Measurements from ENCODE around the gene GRM2. TPM values are rescaled to one million over a fixed set of nuclear protein-coding genes. Genes with fewer than 3 reads are reported as not detected.

Gene GRM2
- polyA plus RNA-seq, 1 donor, result 0.52 TPM

- DNase-seq, result no peak
These were observed 26.7 kb upstream of the GRM2 start for GRCh38 chr3:51680196-51680595.

DNA sequence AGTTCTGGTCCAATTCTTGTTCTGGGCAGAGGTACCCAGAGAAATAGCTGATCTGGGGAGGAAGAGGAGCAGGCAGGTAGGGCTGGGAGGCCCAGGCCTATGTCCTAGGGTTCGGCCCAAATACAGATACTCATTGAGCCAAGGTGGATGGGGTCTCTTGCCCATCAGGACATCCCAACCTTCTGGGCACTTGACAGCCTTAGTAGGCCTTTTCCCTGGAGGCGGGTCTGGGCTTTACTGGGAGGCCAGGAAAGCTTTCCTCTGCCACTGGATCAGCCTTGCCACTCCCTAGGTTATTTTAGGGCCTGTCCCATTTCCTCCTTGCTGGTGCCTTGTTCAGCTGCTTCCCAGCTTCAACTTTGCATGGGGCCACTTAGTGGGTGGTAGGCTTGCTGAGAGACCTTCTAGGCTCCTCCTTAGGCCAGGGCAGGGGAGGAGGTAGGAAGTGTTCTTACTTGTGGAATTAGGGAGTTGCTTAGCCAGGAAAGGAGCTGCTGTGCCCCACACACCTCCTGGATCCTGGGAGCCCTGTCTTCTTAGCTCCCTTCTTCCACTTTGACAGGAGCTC, 26.1 kb upstream of the GRM2 start:
- no peak for DNase-seq

DNA sequence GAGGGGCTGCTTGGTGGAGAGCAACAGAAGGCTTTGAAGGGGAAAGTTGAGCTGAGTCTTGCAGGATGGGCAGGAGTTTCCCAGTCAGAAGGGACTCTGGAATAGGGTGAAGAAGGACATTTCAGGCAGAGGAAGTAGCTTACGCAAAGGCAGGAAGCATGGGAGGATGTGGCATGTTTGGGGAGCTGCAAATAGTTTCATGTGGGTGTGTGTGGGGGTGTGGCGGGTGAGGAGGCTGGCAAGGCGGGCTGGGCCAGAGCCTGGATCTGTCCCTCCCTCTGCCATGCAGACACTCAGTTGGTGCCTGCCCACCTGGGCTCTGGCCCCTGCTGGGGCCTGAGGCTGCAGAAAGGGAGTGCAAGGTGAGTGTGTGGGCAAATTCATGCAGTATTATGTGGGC, 25.4 kb upstream of the GRM2 start:
- DNase-seq, result no peak

GRCh38 chr3:51682079-51682478, 24.8 kb upstream of the GRM2 start:
- DNase-seq, result peak; percentile 73

DNA sequence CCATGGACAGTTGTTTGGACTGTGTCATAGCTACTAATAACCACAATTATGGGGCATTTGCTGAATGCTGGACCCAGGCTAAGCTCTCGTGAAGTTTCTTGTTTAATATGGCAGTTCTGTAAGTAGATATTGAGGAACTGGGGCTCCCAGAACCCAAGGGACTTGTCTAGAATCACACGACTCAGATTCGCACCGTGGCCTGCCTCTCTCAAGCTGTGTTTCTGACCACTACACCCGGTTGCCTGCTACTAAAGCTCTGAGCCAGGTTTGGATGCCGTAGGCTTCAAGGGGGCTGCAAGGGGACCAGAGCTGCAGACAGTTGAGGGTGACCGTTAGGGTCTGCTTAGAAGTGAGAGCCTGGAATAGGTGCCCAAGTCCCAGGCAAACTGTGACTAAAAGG, 24.3 kb upstream of the GRM2 start:
- no peak for DNase-seq

DNA sequence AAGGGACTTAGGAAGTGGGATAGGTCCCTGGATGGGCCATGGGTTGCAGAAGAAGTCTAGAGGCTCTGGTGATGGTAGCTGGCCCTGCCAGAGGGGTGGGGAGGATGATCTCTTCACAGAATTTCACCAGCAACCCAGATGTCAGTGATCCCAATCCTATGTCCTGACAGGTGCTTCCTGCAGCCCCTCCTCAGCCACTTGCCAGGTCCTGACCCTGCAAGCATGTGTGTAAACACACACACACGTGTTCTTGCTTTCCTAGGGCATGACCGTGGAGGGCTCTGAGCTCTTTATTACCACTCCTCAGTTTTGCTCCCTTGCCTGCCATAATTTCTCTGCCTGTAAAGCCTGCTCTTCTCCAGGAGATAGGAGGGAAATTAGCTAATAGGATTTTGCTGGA, 23.3 kb upstream of the GRM2 start:
- no peak for DNase-seq

GRCh38 chr3:51684971-51685751, 21.7 kb upstream of the GRM2 start:
- DNase-seq, result no peak

DNA sequence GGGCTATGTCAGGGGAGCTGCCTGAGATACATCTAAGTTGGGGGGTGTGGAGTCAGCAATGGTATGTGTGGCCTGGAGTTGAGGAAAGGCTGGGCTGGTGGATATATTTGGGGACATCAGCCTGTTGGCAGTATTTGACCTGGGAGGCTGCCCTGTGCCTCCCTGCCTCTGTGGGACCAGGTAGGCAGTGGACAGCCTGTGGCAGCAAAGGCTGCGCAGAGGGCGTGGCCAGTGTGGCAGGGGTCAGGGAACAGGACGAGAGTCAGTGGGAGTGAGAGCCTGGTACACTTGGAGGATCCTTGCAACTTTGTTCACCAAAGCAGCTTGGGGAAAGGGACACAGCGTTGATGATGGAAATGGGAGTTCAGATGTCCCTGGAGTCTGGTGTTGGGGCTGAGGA, 20.8 kb upstream of the GRM2 start:
- DNase-seq, result no peak

DNA sequence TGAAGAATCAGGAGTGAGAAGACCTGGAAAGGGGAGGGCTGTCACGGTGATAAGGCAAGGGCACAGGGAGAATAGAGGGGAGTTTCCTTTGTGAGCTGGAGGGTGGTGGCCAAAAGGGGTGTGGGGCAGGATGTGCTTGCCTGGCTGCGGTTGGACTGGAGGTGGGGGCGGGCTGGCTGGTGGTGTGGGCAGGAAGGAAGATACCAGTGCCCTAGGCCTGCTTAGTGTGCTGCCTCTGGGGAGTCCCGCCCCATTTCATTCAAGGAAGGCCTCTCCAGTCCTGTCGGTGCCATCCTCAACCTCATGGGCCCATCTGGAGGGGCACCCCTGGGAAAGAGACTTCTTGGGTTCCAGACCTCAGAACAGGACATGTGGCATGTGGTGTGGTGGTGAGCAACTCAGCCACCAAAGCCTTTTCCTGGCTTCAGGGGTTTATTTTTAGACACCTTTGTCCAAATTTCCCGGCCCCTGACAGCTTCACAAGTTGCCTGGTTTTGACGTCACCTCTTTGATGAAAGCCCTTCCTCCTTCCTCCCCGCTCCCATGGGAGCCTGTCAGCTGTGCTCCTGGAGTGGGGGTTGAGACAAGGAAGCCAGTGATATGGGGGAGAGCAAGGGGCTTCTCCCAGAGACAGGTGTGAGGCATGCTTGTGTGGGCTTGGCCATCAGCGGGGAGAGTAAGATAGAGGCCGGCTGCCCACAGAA, 20.2 kb upstream of the GRM2 start:
- DNase-seq, result no peak

GRCh38 chr3:51687431-51688205, 19.2 kb upstream of the GRM2 start:
- DNase-seq, result no peak

GRCh38 chr3:51688206-51688600, 18.7 kb upstream of the GRM2 start:
- no peak for DNase-seq

DNA sequence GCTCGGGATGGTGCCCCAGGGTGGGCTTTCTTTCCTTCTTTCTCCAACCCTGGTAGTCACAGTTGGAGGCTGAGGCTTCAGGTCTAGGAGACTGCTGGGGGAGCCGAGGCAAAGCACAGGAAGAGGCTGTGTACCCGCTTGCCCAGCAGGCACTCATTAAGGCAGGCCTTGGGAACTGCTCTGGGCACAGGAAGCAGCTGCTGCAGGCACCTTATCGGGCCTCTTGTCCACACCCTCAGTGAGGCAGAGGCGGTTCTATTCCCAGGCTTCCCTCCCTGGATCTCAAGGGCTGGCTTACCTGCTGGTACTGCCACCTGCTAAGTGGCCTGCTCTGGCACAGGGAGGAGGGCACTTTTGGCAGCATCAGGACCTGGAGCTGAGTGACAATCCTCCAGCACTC, 15.8 kb upstream of the GRM2 start:
- DNase-seq, result no peak

GRCh38 chr3:51691949-51692348, 14.9 kb upstream of the GRM2 start:
- DNase-seq, result no peak

GRCh38 chr3:51692980-51693395, 13.9 kb upstream of the GRM2 start:
- no peak for DNase-seq

GRCh38 chr3:51696954-51697353, 9.9 kb upstream of the GRM2 start:
- DNase-seq, result no peak

DNA sequence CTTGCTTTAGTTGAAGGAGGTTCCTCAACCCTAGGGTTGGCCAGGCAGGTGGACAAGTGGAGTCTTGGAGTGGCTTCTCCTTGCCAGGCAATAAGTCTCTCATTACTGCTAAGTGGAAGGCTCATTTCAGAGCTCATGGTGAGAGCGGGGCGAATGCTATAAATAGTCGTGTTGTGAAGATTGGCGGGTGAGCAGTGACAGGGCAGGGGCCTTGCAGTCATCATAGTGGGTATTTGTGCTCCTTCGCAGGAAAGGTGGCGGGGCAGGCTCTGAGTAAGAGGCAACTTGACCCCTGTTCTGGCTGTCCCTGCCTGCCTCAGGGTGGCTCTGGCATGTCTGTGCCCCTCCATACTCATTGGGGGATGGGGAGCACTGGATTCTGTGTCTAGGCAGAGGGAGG, 8.7 kb upstream of the GRM2 start:
- no peak for DNase-seq

DNA sequence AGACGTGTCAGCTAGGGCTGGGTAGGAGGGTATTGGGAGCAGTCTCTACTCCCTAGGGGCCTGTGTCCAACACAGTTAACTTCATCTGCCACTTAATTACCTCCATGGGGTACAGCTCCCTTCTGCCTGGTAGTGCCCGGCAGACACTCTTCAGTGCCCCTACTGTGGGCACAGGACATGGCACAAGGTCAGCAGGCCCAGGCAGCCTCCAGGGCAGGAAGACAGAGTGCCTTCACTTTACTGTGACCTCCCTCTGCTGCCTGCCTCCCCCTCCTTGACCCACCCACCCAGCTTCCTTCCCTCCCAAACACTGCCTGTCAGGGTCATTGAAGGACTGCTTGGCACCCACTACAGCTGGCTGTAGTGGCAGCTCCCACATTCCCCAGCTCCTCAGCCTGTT, 6.5 kb upstream of the GRM2 start:
- no peak for DNase-seq

DNA sequence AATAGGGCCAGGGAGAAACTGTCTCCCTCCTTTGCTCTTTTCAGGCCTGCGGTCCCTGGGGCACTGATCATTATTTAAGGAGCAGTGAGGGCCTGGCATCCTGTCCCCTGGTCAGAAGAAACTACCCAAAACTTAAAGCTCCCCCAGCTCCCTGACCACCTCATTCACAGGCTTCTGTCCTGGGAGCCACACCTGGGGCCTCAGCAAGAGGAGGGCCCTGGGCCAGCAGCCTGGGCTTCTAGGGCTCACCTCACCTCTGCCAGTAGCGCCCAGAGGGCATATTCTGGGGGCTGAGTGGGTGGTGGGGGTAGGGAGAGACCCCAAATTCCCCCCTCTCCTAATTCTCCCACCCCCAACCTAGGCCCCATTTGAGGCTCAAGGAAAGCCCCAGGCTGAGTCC, 4.7 kb upstream of the GRM2 start:
- DNase-seq, result no peak

DNA sequence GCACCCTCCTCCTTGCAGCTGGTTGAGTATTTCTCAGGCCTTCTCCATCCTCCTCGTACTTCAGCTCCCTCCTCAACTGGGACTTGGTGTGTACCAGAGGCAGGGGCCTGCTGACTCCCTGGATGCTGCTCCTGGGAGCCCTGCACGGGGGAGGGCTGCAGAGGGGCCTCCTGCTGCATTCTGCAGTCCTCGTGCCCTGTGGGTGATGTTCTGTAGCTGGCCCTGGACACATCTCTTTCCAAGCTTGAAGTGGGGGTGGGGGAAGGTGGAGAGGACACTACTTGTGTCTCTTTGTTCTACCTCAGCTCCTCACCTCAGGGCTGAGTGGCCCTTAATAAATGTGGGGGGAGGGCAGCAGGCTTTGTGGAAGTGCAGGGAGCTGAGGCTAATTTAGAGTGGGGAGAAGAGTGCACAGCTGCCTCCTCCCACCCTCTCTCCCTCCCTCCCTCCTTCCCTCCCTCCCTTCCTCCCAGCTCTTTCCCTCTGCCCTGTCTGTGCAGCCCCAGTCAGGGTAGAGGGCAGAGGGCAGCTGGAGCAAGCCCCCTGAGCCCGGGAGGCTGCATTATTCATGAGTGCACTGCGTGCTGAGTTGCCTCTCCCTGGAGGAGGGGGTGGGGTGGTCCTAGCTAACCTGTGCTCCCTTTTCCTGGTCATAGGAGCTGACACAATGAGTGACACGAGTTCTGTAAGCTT, 3.7 kb upstream of the GRM2 start:
- DNase-seq, result no peak

- no peak for DNase-seq
These were observed 2.9 kb upstream of the GRM2 start for GRCh38 chr3:51703761-51704510.

DNA sequence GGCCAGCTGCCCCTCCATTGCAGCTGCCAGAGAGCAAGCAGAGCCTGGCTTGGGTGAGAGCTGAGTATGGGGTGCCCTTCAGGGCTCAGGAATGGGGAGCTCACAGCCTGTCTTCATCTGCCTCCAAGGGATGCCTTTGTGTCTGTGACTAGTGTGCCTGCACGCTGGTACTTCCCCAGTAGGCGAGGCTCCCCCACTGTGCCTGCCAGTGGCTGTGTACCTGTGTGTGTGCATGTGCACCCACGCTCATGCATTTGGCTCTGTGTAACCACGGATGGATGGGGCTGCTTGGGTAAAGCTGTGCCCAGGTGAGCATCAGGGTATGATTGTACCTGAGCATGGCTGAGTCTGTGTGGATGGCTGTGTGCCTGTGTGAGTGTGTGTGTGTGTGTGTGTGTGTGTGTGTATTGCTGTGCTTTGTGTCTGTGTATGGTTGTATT, 2.3 kb upstream of the GRM2 start:
- DNase-seq, result no peak
